Fibroblast of mammary gland (primary cell): Measurements from ENCODE around the gene LMOD3.
A peak's percentile ranks its signal among the peaks of the same experiment; 100 is the strongest.

Experiments used
- DNase-seq: peaks from one replicate; pipeline ENCODE4 v3.0.0-alpha.2; 2010; ENCODE audit warnings: low read depth
- H3K4me3 ChIP-seq: 2 replicates; pipeline ENCODE4 v1.5.1; 2011; ENCODE audit warnings: low read depth, mild to moderate bottlenecking, low read length, moderate library complexity; ENCODE audit not compliant: control insufficient read depth
- CTCF ChIP-seq: conservative IDR thresholded peaks from 2 replicates; pipeline ENCODE4 v1.5.1; 2011; ENCODE audit warnings: low read depth, low read length, inconsistent platforms; ENCODE audit not compliant: control insufficient read depth, insufficient read depth

Gene LMOD3

GRCh38 chr3:69084326-69085167 lies 37.8 kb downstream of the LMOD3 start, which contains the start of gene ARL6IP5:
Gene ARL6IP5, plus strand, starts transcription at chr3:69084937. Its CDS starts 111 bp downstream, at chr3:69085048.
- no peak for TF ChIP-seq CTCF
- DNase-seq: peak; percentile 94
- peak within 1 kb of the TSS; percentile 98 for H3K4me3 ChIP-seq

DNA sequence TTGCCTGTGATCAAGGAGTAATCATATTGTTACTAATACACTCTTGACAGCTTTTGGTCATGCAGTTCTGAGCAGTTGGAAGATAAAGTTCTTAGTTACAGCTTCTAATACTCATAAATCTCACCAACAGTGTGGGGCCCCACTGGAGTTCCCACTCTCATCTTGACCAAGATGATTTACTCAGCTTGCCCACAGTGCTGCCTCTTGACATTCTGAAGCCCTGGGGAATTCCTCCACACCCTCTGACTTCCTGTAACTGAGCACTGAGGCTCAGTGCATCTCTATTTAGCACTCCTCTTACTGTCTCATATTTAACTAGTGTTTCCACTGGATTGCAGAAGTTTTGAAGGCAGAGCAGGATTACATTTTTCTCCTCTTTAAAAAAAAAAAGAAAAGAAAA lies 39.6 kb downstream of the LMOD3 start:
- peak; percentile 81 for DNase-seq
- no peak overlapping the region for H3K4me3 ChIP-seq
- TF ChIP-seq CTCF: no peak

DNA sequence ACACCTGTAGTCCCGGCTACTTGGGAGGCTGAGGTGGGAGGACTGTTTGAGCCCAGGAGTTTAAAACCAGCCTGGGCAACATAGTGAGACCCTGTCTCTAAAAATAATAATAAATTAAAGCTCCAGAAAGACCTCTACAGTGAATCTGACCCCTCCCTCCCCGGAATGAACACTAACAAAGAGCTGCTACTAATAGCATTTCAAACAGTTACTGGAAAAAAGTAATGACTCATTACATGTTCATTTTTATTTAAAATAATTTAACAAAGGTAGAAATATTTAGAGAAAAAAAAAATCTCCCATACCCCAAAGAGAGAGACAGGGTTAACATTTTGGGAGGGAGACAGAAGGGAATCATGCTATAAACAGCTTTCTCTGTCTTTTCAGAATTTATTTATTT lies 40.0 kb downstream of the LMOD3 start:
- TF ChIP-seq CTCF: no peak
- DNase-seq: no peak
- no peak overlapping the region for H3K4me3 ChIP-seq

DNA sequence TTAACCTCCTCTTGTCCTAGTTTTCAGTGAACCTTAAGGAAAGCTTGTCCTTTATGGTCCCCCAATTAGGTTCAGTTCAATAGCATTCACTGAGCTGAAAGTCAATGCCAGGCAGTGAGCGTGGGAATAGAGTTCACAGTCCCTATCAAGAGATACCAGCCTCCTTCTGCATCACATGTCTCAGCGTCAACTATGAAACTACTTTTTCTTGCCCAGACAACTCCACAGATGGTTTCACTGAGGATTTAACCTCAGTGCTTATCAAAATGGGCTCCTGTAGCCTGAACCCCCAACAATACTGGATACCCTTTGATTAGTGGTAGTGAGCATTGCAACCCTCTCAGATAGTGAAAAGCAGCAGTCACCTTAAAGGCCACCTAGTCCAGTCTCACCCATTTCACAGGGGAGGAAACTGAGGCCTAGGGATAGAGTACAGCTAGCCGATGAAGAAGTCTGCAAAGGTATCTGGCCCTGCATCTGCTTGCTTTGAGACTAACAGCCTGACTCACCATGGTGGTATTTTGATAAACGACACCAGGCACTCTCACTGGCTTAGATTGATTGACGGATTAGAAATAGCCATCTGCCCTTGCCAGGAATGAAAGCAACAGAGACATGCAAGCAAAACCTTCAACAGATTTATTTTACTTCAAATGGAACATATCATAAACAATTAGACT lies 40.7 kb downstream of the LMOD3 start:
- DNase-seq: no peak
- TF ChIP-seq CTCF: no peak
- no peak overlapping the region for H3K4me3 ChIP-seq

DNA sequence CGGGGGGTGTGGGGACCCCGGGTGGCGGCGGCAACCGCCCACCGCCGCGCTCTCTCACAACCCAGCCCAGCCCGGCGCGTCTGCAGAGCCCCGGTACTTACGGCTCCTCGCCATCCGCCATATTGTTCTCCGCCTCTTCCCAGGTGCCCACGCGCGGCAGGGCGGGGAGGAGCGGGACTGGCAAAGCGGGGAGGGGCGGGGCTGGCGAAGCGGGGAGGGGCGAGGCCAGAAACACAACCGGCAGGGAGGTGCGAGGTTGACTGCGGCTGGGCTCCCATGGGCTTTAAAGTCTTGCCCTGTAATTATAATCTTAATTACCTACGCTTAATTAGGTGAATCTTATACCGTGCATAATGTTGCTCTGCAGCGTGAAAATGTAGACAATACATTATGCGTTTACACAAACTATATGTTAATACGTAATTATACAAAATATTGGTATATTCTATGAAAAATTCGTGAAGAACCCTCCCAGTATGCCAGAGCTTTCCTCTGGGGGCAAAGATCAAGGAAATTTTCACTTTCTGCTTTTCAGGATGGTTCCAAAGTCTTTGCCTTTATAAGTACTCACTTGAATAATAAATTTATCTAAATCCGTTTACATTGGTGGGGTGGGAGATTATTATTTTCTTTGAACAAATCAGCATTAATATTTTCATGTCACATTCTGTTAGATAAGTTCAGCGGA lies 42.0 kb downstream of the LMOD3 start, which contains the start of gene UBA3:
TSS of gene UBA3 (minus strand) at position 133 of the 688 bp plus-strand sequence. CDS start at position 121, 12 bp downstream.
- TF ChIP-seq CTCF: no peak
- H3K4me3 ChIP-seq: peak within 1 kb of the TSS; percentile 68
- peak; percentile 74 for DNase-seq
